Esophagus squamous epithelium (tissue), 5 donors: ENCODE data around the gene TNS1. TPM values are rescaled to one million over a fixed set of nuclear protein-coding genes. Genes with fewer than 3 reads are reported as not detected.

Experiments
- DNase-seq: peaks from one replicate; lab custom pipeline; 2025; lab: John Stamatoyannopoulos, UW
- H3K27ac ChIP-seq, 4 donors: fragments of 200-600 bp; sonication (generic); one replicate each; pipeline ENCODE4 v1.5.1; 2016 to 2019; ENCODE audit warnings: mild to moderate bottlenecking in 1 of 4
- H3K27me3 ChIP-seq, 4 donors: fragments of 200-600 bp; sonication (generic); 1 replicate in 3 of 4; 2 replicates in 1 of 4; pipeline versions ENCODE4 v1.5.1 to v1.6.0; 2017 to 2021; ENCODE audit warnings: antibody characterized with exemption in 1 of 4
- H3K36me3 ChIP-seq, 3 donors: fragments of 200-600 bp; sonication (generic); one replicate each; pipeline ENCODE4 v1.5.1; 2016 to 2019
- H3K4me1 ChIP-seq, 3 donors: fragments of 200-600 bp; sonication (generic); one replicate each; pipeline ENCODE4 v1.5.1; 2017 to 2019
- H3K4me3 ChIP-seq, 4 donors: fragments of 200-600 bp; sonication (generic); 1 replicate in 3 of 4; 2 replicates in 1 of 4; pipeline ENCODE4 v1.5.1; 2016 to 2019; ENCODE audit warnings: mild to moderate bottlenecking in 2 of 4, moderate library complexity in 1 of 4
- H3K9me3 ChIP-seq, 3 donors: fragments of 200-600 bp; sonication (generic); one replicate each; pipeline ENCODE4 v1.5.1; 2016 to 2019
- POLR2A ChIP-seq, 4 donors: fragments of 450-650 bp; IDR thresholded peaks; one replicate each; pipeline ENCODE4 v1.6.1; 2017; ENCODE audit warnings: antibody characterized with exemption in 4 of 4, mild to moderate bottlenecking in 4 of 4, moderate library complexity in 3 of 4
- WGBS, 2 donors: methylation state at CpG; one replicate each; pipeline ENCODE4 v1.1.5; 2018; 5-methylcytosine and 5-hydroxymethylcytosine counted together
- intact Hi-C: fragments of 100-400 bp; cut with DNase I; formaldehyde crosslinking; loops from one replicate; pipeline ENCODE4 v1.15.0; 2022
- total RNA-seq, 4 donors: library from RNA; depleted of rRNA; stranded (reverse); fragments of >200 nt; gene quantifications; one replicate each; pipeline ENCODE4 v1.1.0, GENCODE V29; 2016
- TF ChIP-seq, protein P1 (sequence below), 6 experiments: fragments of 450-650 bp in 4 of 6; fragments of 200-600 bp in 2 of 6; sonication (generic) in 2 of 6; IDR thresholded peaks; one replicate each; pipeline ENCODE4 v1.5.1; 2016 to 2019; ENCODE audit warnings: antibody characterized with exemption in 6 of 6, mild to moderate bottlenecking in 4 of 6, moderate library complexity in 4 of 6
- donor health status: DM: yes; HTN: yes; CAD: no.

Gene TNS1
- total RNA-seq, 4 donors from 2014 or later: 34.7 to 201 (median 59.2) TPM

DNA sequence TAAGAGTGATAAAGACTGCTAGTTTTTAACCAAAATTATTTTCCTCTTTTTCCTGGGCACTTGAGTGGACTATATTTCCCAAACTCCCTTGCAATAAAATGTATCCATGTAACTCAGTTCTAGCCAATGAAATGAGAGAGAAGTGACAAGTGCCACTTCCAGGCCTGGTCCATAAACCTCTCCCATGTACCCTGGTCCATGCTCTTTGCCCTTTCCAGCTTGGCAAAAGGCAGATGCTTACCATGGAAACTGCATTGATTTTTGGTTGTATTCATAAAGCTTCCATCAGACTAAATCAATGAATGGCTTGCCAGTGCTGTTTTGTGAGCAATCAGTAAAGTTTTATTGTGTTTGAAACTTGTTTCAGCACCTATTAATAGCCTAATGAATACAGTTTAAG, 229.3 kb downstream of the TNS1 start:
- TF ChIP-seq, protein P1, sequence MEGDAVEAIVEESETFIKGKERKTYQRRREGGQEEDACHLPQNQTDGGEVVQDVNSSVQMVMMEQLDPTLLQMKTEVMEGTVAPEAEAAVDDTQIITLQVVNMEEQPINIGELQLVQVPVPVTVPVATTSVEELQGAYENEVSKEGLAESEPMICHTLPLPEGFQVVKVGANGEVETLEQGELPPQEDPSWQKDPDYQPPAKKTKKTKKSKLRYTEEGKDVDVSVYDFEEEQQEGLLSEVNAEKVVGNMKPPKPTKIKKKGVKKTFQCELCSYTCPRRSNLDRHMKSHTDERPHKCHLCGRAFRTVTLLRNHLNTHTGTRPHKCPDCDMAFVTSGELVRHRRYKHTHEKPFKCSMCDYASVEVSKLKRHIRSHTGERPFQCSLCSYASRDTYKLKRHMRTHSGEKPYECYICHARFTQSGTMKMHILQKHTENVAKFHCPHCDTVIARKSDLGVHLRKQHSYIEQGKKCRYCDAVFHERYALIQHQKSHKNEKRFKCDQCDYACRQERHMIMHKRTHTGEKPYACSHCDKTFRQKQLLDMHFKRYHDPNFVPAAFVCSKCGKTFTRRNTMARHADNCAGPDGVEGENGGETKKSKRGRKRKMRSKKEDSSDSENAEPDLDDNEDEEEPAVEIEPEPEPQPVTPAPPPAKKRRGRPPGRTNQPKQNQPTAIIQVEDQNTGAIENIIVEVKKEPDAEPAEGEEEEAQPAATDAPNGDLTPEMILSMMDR (IDR thresholded peaks at IDR 0.05): no peak
- TF ChIP-seq POLR2A (IDR thresholded peaks at IDR 0.05): no peak
- Histone ChIP-seq H3K27me3 (no peaks in the 10 kb centered on the region), H3K27ac (no peak overlapping the region), H3K36me3 (no peaks in the 10 kb centered on the region), H3K9me3 (no peaks in the 10 kb centered on the region), H3K4me3 (no peak overlapping the region), H3K4me1 (peaks cover 0 to 4% (median 0%) of the 10 kb centered on the region in 3 donors)
- no peak for DNase-seq
- intact Hi-C loops: no loop called here

DNA sequence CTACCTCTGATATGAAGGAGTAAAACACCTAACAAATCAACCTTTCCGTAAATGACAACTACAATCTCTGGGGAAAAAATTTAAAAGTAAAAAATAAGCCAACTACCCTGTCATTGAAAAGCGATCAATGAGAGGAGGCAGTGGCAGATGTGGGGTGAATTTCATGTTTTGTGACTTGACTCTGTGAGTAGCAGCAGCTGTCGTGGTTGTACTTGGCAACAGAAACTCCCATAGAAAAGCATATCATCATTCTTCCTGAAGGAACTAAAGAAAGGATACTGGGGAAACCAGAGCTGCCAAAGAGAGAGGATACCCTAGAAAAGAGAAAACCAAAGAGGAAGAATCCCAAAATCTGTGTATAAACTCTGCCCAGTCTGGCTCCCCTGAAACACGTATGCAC, 236.4 kb downstream of the TNS1 start:
- TF ChIP-seq, protein P1 (IDR thresholded peaks at IDR 0.05): no peak
- TF ChIP-seq POLR2A (IDR thresholded peaks at IDR 0.05): no peak
- intact Hi-C loops: no loop called here
- Histone ChIP-seq H3K27me3 (no peaks in the 10 kb centered on the region), H3K36me3 (no peaks in the 10 kb centered on the region), H3K9me3 (peaks cover 0 to 11% (median 8%) of the 10 kb centered on the region in 3 donors), H3K4me1 (no peaks in the 10 kb centered on the region), H3K4me3 (no peak overlapping the region), H3K27ac (no peak overlapping the region)
- 78 to 88% methylated on average over 4 of the region's 4 CpGs for WGBS, 2 donors
- DNase-seq: no peak

DNA sequence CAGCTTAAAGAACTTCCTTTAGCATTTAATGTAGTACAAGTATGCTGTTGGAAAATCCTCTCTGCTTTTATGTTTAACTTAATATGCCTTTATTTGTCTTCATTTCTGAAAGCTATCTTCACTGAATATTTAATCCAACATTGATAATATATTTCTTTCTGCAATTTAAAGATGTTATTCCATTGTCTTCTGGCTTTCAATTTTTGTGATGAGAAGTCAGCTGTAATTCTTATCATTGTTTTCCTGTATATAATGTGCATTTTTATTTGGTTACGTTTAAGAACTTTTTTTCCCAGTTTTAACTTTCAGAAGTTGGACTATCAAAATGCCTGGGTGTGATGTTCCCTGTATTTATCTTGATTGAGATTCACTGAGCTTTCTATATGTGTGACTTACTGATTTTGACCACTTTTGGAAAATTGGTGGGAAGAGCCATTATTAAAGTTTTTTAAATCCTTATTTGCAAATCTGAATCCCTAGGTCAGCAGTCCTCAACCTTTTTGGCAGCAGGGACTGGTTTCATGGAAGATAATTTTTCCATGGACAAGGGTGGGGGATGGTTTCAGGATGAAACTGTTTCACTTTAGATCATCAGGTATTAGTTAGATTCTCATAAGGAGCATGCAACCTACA, 241.0 kb downstream of the TNS1 start:
- peaks cover 0 to 14% (median 12%) of the 10 kb centered on the region in 3 donors for H3K9me3 ChIP-seq
- DNase-seq: no peak
- peaks cover 0 to 2% (median 1%) of the 10 kb centered on the region in 3 donors for H3K4me1 ChIP-seq
- intact Hi-C loops: no loop called here
- no peak for TF ChIP-seq POLR2A (IDR thresholded peaks at IDR 0.05)
- TF ChIP-seq, protein P1 (IDR thresholded peaks at IDR 0.05): no peak
- H3K36me3 ChIP-seq: no peaks in the 10 kb centered on the region
- 89 to 95% methylated on average over 1 of the region's 1 CpG for WGBS, 2 donors
- no peaks in the 10 kb centered on the region for H3K27me3 ChIP-seq
- H3K27ac ChIP-seq: no peak overlapping the region
- no peak overlapping the region for H3K4me3 ChIP-seq

DNA sequence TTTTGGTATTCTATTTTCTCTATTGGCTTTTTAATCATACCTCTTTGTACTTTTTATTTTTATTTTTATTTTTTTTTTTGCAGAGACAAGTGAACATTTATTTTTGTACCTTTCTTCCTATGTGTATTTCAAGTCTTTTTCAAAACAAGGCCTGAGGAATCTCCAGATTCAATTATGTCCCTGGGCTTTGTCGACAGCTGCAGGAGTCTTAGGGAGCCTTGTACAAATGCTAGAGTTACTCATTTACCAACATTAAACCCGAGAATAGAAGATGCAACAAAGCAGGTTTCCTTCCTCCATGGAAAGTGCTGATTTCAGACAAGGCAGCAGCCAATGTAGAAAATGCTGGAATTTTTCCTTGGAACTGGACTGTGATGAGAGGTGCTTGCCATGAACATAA, 242.8 kb downstream of the TNS1 start:
- Histone ChIP-seq H3K4me3 (no peak overlapping the region), H3K36me3 (no peaks in the 10 kb centered on the region), H3K4me1 (peaks cover 0 to 10% (median 9%) of the 10 kb centered on the region in 3 donors), H3K27me3 (peaks cover 0 to 3% (median 0%) of the 10 kb centered on the region in 4 donors), H3K9me3 (peaks cover 0 to 14% (median 12%) of the 10 kb centered on the region in 3 donors), H3K27ac (no peak overlapping the region)
- no peak for DNase-seq
- WGBS, 2 donors: 52 to 58% methylated on average over 2 of the region's 2 CpGs
- intact Hi-C loops: no loop called here
- TF ChIP-seq POLR2A (IDR thresholded peaks at IDR 0.05): no peak
- TF ChIP-seq, protein P1 (IDR thresholded peaks at IDR 0.05): no peak

DNA sequence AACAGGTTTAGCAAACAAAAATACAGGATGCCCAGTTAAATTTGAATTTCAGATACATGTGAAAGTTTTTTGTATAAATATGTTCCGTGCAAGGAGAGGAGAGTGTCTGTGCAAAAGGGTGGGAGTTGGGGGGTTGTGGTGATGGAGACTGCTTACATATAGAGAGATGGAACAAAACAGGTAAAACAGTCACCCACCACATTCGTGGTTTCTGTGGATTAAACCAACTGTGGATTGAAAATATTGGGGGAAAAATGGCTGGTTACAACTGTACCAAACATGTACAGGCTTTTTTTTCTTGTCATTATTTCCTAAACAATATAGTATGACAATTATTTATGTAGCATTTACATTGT, 245.7 kb downstream of the TNS1 start:
- DNase-seq: no peak
- WGBS, 2 donors: 68 to 71% methylated on average over 2 of the region's 2 CpGs
- peaks cover 0 to 11% (median 7%) of the 10 kb centered on the region in 3 donors for H3K9me3 ChIP-seq
- H3K4me1 ChIP-seq: peaks cover 0 to 19% (median 14%) of the 10 kb centered on the region in 3 donors
- no peak overlapping the region for H3K4me3 ChIP-seq
- no peak overlapping the region for H3K27ac ChIP-seq
- peaks cover 0 to 3% (median 0%) of the 10 kb centered on the region in 4 donors for H3K27me3 ChIP-seq
- intact Hi-C loops: no loop called here
- no peaks in the 10 kb centered on the region for H3K36me3 ChIP-seq
- TF ChIP-seq, protein P1 (IDR thresholded peaks at IDR 0.05): no peak
- no peak for TF ChIP-seq POLR2A (IDR thresholded peaks at IDR 0.05)
